H9 (cell line): ENCODE results near the gene MGAT5. TPM values are rescaled to one million over a fixed set of nuclear protein-coding genes. Genes with fewer than 3 reads are reported as not detected.

Experiments
- DNase-seq: peaks from one replicate; pipeline ENCODE4 v3.0.0-alpha.2; 2017
- H2AFZ ChIP-seq: one replicate; pipeline ENCODE4 v1.6.1; 2013; ENCODE audit warnings: mild to moderate bottlenecking, low read length, control low read depth, moderate library complexity
- H2AK5ac ChIP-seq: 2 replicates; pipeline ENCODE4 v1.6.1; 2013; ENCODE audit warnings: low read length, control low read depth, mixed read lengths; ENCODE audit not compliant: insufficient read length
- H2BK120ac ChIP-seq: one replicate; pipeline ENCODE4 v1.6.1; 2013; ENCODE audit warnings: low read depth, mild to moderate bottlenecking, low read length, control low read depth, inconsistent platforms; ENCODE audit not compliant: poor library complexity, severe bottlenecking
- H2BK12ac ChIP-seq: 2 replicates; pipeline ENCODE4 v1.6.1; 2013; ENCODE audit warnings: low read length, control low read depth, mixed read lengths, low read depth; ENCODE audit not compliant: insufficient read length
- H2BK15ac ChIP-seq: 2 replicates; pipeline ENCODE4 v1.6.1; 2013; ENCODE audit warnings: low read depth, low read length, control low read depth
- H2BK20ac ChIP-seq: one replicate; pipeline ENCODE4 v1.6.1; 2013; ENCODE audit warnings: low read depth, mild to moderate bottlenecking, low read length, control low read depth, inconsistent platforms; ENCODE audit not compliant: poor library complexity, severe bottlenecking
- H2BK5ac ChIP-seq: 2 replicates; pipeline ENCODE4 v1.6.1; 2013; ENCODE audit warnings: low read length, control low read depth, mixed read lengths; ENCODE audit not compliant: insufficient read length
- H3K14ac ChIP-seq: 2 replicates; pipeline ENCODE4 v1.6.1; 2013; ENCODE audit warnings: low read length, control low read depth; ENCODE audit not compliant: insufficient read depth
- H3K18ac ChIP-seq: 2 replicates; pipeline ENCODE4 v1.6.1; 2013; ENCODE audit warnings: low read depth, mild to moderate bottlenecking, mixed read lengths, low read length, control low read depth; ENCODE audit not compliant: insufficient read length
- H3K23ac ChIP-seq: 2 replicates; pipeline ENCODE4 v1.6.1; 2013; ENCODE audit warnings: low read length, control low read depth, mixed read lengths, low read depth; ENCODE audit not compliant: insufficient read length
- H3K23me2 ChIP-seq: 2 replicates; pipeline ENCODE4 v1.6.1; 2013; ENCODE audit warnings: low read depth, mild to moderate bottlenecking, mixed read lengths, low read length, control low read depth; ENCODE audit not compliant: insufficient read length, poor library complexity, severe bottlenecking
- H3K27ac ChIP-seq: 2 replicates; pipeline ENCODE4 v1.5.1; 2013; ENCODE audit warnings: low read length, control low read depth, mixed read lengths, low read depth; ENCODE audit not compliant: insufficient read length
- H3K27me3 ChIP-seq: 2 replicates; pipeline ENCODE4 v1.6.1; 2013; ENCODE audit warnings: low read length, control low read depth, inconsistent platforms; ENCODE audit not compliant: insufficient read depth
- H3K4ac ChIP-seq: 2 replicates; pipeline ENCODE4 v1.6.1; 2013; ENCODE audit warnings: low read depth, mild to moderate bottlenecking, control low read depth, inconsistent platforms, low read length, moderate library complexity
- H3K4me1 ChIP-seq: 2 replicates; pipeline ENCODE4 v1.6.1; 2013; ENCODE audit warnings: low read length, control low read depth, inconsistent platforms; ENCODE audit not compliant: insufficient read depth
- H3K4me2 ChIP-seq: 2 replicates; pipeline ENCODE4 v1.6.1; 2013; ENCODE audit warnings: low read length, control low read depth, mixed read lengths; ENCODE audit not compliant: insufficient read length, insufficient read depth
- H3K56ac ChIP-seq: 2 replicates; pipeline ENCODE4 v1.6.1; 2013; ENCODE audit warnings: low read depth, mild to moderate bottlenecking, mixed read lengths, low read length, control low read depth; ENCODE audit not compliant: insufficient read length
- H3K79me1 ChIP-seq: 2 replicates; pipeline ENCODE4 v1.6.1; 2013; ENCODE audit warnings: low read depth, mild to moderate bottlenecking, moderate library complexity, low read length, control low read depth, inconsistent platforms; ENCODE audit not compliant: insufficient read depth, poor library complexity, severe bottlenecking
- H3K79me2 ChIP-seq: 2 replicates; pipeline ENCODE4 v1.6.1; 2013; ENCODE audit warnings: low read length, control low read depth, inconsistent platforms; ENCODE audit not compliant: insufficient read depth
- H3K9ac ChIP-seq: 2 replicates; pipeline ENCODE4 v1.6.1; 2013; ENCODE audit warnings: low read length, control low read depth, mixed read lengths; ENCODE audit not compliant: insufficient read length; ENCODE audit errors: extremely low read depth
- H3K9me3 ChIP-seq: one replicate; pipeline ENCODE4 v1.6.1; 2013; ENCODE audit warnings: low read depth, low read length, inconsistent platforms; ENCODE audit not compliant: control insufficient read depth
- H3T11ph ChIP-seq: one replicate; pipeline ENCODE4 v1.6.1; 2013; ENCODE audit warnings: mild to moderate bottlenecking, low read length, control low read depth, inconsistent platforms
- H4K20me1 ChIP-seq: one replicate; pipeline ENCODE4 v1.6.1; 2013; ENCODE audit not compliant: control insufficient read depth, insufficient read length, insufficient read depth
- H4K5ac ChIP-seq: 2 replicates; pipeline ENCODE4 v1.6.1; 2013; ENCODE audit warnings: low read depth, mild to moderate bottlenecking, mixed read lengths, low read length, control low read depth; ENCODE audit not compliant: insufficient read length
- H4K8ac ChIP-seq: replicated peaks from 2 replicates; pipeline ENCODE4 v1.6.1; 2013; ENCODE audit warnings: low read length, control low read depth, mixed read lengths, low read depth; ENCODE audit not compliant: insufficient read length
- H4K91ac ChIP-seq: 2 replicates; pipeline ENCODE4 v1.6.1; 2013; ENCODE audit warnings: low read depth, mild to moderate bottlenecking, moderate library complexity, mixed read lengths, low read length, control low read depth; ENCODE audit not compliant: insufficient read length
- H3K27ac Mint-ChIP-seq, 3 experiments: 2 replicates in 2 of 3; 3 replicates in 1 of 3; pipeline ENCODE4 v1.8.0; 2020 to 2021; ENCODE audit warnings: mixed read lengths in 3 of 3, mild to moderate bottlenecking in 1 of 3, moderate library complexity in 1 of 3
- H3K27me3 Mint-ChIP-seq: 2 replicates; pipeline ENCODE4 v1.8.0; 2021; ENCODE audit warnings: low read depth, mild to moderate bottlenecking, moderate library complexity, mixed read lengths
- H3K36me3 Mint-ChIP-seq, 3 experiments: 2 replicates in 2 of 3; 3 replicates in 1 of 3; pipeline ENCODE4 v1.8.0; 2020 to 2021; ENCODE audit warnings: low read depth in 3 of 3, mixed read lengths in 3 of 3; ENCODE audit not compliant: insufficient read depth in 1 of 3
- H3K4me1 Mint-ChIP-seq, 2 experiments: 2 replicates each; pipeline ENCODE4 v1.8.0; 2020; ENCODE audit warnings: mixed read lengths in 2 of 2
- H3K4me3 Mint-ChIP-seq, 2 experiments: 2 replicates in 1 of 2; 3 replicates in 1 of 2; pipeline ENCODE4 v1.8.0; 2020 to 2021; ENCODE audit warnings: mild to moderate bottlenecking in 2 of 2, mixed read lengths in 2 of 2, moderate library complexity in 1 of 2
- H3K9me3 Mint-ChIP-seq, 2 experiments: 2 replicates in 1 of 2; 3 replicates in 1 of 2; pipeline ENCODE4 v1.8.0; 2020; ENCODE audit warnings: mild to moderate bottlenecking in 2 of 2, mixed read lengths in 2 of 2, moderate library complexity in 1 of 2
- CTCF ChIP-seq: fragments of 200-600 bp; sonication (generic); conservative IDR thresholded peaks from 3 replicates; pipeline ENCODE4 v1.8.0; 2021; ENCODE audit warnings: antibody characterized with exemption, mild to moderate bottlenecking
- WGBS: extraction: QIAGEN DNeasy Blood & Tissue Kit; methylation state at CpG from one replicate; pipeline ENCODE4 v1.1.7; 2013; ENCODE audit warnings: missing lambda C conversion rate, low lambda C conversion rate, mixed read lengths; ENCODE audit not compliant: insufficient read length; ENCODE audit errors: extremely low coverage; 5-methylcytosine and 5-hydroxymethylcytosine counted together
- total RNA-seq: library from RNA; stranded (reverse); gene quantifications from 2 replicates; pipeline ENCODE4 v1.2.1, GENCODE V29; 2021

The MGAT5 gene
- total RNA-seq, 1 experiment from 2014 or later = 25.7 TPM

GRCh38 chr2:134315471-134315870 is 61.6 kb downstream of the MGAT5 start:
- H3K27ac ChIP-seq = no peak overlapping the region
- no peak overlapping the region for H4K8ac ChIP-seq
- H4K5ac ChIP-seq = no peak overlapping the region
- H3K18ac ChIP-seq = no peak overlapping the region
- H3K23me2 ChIP-seq = no peaks in the 10 kb centered on the region
- no peak overlapping the region for H2BK12ac ChIP-seq
- no peaks in the 10 kb centered on the region for H3K79me2 ChIP-seq
- no peak overlapping the region for H2BK15ac ChIP-seq
- H3K36me3 Mint-ChIP-seq = peaks cover 17 to 20% (median 18%) of the 10 kb centered on the region in 3 experiments; a peak in 6 of 7 replicates
- H3K56ac ChIP-seq = no peak overlapping the region
- no peak overlapping the region for H3K27ac Mint-ChIP-seq
- DNase-seq = no peak
- TF ChIP-seq CTCF = no peak
- no peaks in the 10 kb centered on the region for H3K27me3 Mint-ChIP-seq
- H3T11ph ChIP-seq = no peak overlapping the region
- no peak overlapping the region for H4K91ac ChIP-seq
- H3K4me1 Mint-ChIP-seq = peaks cover 12 to 25% of the 10 kb centered on the region in 2 experiments
- H4K20me1 ChIP-seq = no peaks in the 10 kb centered on the region
- no peak overlapping the region for H3K9ac ChIP-seq
- no peak overlapping the region for H2BK120ac ChIP-seq
- H3K4me3 Mint-ChIP-seq = no peak overlapping the region
- no CpG with 5 or more reads among the region's 2 CpGs for WGBS
- H2AFZ ChIP-seq = no peak overlapping the region
- no peaks in the 10 kb centered on the region for H3K9me3 ChIP-seq
- H2BK20ac ChIP-seq = no peak overlapping the region
- H3K4me2 ChIP-seq = no peak overlapping the region
- no peaks in the 10 kb centered on the region for H3K27me3 ChIP-seq
- no peaks in the 10 kb centered on the region for H3K9me3 Mint-ChIP-seq
- H3K79me1 ChIP-seq = no peaks in the 10 kb centered on the region
- peaks cover 7% of the 10 kb centered on the region for H3K4me1 ChIP-seq
- H3K14ac ChIP-seq = no peak overlapping the region
- H2AK5ac ChIP-seq = no peak overlapping the region
- H3K23ac ChIP-seq = no peak overlapping the region
- H3K4ac ChIP-seq = no peak overlapping the region
- no peak overlapping the region for H2BK5ac ChIP-seq
